ENCODE results near the gene NEK6.

Gene NEK6

DNA sequence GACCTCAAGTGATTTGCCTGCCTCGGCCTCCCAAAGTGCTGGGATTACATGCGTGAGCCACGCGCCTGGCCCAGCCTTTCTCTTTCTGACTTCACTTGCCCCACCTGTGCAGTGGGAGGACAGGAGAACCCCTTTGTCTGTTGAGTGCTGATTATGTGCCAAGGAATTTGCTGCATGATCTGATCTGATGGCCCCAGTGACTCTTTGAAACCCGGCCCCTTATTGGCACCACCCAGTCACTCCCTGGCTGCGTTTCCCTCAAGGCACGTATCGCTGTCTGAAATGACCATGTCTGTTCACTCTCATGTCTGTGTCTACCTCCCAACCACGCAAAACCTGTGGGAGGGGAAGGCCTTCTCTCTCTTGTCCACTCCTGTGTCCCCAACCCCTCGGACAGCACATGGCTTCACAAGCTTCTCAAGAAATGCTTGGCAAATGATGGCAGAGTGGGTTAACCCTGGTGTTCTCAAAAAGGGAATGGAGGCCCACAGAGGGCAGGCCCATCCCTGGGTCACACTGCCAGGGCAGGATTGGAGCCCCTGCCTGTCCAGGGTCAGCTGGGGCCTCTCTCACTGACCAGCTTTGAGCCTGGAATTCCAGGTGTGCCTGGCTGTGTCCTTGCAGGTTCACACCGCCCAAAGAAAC lies 21.9 kb downstream of the NEK6 start:
- DNase-seq (ENCODE audit: low spot score), result no peak

DNA sequence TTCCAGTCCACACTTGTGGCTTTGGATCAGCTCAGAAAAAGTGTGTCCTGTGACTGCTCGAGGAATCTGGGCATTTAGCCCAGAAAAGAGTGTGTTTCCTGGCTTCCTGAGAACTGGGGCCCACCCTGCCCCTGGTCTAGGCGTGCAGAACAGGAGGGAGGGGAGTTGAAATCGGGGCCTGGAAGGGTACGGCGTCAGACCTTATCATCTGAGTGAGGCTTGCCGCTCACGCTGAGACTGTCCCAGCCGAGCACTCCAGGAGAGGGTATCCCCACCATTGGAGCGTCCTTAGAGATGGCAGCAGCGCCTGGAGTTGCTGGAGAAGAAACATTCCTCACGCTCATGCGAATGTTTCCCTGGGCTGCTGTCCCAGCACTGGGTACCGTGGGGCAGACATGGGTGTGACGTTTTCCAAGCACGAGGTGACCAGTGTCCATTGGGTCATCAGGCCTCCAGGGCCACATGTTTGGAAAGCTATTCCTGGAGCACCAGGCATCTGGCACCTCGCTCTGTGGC lies 22.5 kb downstream of the NEK6 start:
- no peak for DNase-seq (ENCODE audit: low spot score)

DNA sequence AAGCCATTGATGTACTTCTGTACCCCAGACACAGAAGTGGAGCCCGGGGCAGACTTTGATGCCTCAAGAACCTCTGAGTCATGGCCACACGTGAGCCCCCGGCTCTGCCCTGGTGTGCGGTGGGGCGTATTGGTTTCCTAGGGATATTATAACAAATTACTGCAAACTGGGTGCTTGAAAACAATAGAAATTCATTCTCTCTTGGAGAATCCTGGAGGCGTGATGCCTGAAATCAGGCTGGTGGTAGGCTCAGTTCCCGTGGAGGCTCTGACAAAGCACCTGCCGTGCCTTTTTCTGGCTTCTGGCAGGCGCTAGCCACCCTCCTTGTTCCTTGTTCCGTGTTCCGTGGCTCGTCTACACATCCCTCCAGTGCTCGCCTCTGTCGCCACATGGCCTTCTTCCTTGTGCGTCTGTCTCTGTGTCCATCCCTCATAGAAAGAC lies 24.2 kb downstream of the NEK6 start:
- no peak for DNase-seq (ENCODE audit: low spot score)

DNA sequence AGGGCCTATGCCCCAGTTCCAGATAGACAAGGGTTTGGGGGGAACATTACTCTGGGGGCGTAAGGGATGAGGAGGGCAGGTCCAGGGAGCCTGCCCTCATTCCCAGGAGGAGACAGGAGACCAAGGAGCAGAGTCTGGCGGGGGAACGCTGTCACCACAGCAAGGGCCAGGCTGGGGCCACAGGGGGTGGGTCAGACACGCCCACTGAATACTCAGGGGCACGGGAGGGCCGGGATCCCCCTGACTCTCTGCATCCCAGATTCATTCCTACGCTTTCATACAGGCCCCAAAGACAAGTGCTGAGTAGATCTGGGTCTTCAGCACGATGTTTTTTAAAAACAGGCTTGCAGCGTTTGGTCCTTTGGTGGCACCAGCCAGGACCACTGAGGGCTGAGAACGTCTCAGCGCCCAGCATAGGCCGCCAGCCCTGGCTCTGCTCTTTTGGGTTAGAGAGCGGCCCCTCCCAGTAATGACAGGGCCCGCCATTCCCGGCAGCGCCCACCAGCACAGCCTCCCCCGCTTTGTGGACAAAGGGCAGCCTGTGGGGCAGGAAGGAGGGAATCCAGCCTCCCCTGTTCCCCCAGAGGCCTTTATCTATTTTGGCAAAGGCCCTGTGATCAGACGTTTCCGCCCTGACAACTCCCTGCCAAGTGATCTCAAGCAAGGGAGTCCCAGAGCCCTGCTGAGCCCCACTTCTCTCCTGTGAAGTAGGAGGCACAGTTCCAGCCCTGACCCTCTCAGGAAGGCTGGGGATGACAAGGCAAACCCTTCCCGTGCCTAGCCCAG lies 24.9 kb downstream of the NEK6 start:
- DNase-seq (ENCODE audit: low spot score), result peak; percentile 78

DNA sequence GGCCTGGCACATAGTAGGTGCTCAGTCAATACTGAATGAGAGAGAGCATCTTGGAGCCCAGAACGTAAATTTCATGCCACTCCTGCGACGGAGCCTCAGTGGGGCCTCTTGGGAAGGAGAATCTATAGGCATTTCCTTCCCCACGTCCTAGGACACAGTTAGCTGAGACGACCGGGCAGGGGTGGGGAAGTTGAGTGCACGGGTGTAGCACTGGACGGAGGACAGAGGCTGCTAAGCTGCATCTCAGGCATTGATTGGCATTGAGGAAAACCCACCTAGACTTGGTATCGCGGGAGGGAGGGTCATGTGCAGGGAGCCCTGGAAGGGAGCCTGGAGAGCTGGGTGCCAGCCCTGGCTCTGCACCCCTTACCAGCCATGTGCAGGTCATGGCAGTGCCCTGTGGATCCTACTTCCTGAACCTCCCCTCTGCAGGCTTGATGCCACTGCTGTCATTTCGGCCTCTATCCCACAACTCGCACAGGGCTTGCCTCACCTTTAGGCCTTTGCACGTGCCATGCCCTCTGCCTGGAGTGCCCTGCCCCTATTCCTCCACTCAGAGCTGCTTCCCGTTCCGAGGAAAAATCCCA lies 25.6 kb downstream of the NEK6 start:
- no peak for DNase-seq (ENCODE audit: low spot score)

DNA sequence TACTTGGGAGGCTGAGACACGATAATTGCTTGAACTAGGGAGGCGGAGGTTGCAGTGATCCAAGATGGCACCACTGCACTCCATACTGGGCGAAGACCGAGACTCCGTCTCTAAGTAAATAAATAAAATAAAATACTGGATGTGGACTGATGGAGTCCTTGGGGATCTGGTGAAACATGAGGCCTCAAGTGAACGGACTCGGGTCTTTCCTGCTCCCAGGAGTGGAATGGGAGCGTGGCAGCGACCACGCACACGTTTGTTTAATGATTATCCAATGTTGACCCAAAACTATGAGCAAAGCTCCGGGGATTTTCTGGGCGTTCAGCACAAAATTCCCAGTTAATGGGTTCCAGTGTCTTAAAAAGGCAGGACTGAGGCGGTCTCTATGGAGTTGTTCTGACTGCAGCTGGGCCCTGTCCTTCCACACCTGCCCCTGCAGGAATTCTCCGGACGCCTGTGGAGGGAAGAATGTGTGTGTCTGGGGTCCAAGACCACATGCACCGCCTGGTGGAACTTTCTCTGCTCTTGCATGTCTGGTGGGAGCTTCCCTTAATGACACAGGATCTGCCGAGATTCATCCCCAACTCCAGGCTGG lies 26.6 kb downstream of the NEK6 start:
- no peak for DNase-seq (ENCODE audit: low spot score)

DNA sequence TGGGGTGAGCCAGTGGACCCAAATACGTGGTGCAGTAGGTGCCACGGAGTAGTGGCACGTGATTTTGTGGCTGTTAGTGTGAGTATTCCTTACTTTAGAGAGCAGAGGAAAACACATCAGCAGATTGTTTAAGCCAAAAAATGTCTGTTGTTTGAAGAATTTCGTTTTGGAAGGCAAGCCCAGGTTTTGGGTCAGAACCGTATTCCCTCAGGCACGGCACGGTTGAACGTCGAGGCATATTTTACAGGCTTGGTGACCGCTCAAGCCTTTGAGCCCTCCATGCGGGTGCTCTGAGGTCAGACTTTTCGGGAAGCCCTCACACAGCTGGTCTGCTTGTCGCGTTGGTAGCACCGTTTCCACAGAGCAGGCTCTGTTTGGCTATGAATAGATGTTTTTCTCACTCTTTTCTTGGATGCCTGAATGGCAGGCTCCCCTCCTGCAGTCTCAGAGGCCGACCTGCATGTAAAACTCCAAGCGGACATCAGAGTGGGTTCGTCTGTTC lies 27.2 kb downstream of the NEK6 start:
- DNase-seq (ENCODE audit: low spot score), result peak; percentile 63

DNA sequence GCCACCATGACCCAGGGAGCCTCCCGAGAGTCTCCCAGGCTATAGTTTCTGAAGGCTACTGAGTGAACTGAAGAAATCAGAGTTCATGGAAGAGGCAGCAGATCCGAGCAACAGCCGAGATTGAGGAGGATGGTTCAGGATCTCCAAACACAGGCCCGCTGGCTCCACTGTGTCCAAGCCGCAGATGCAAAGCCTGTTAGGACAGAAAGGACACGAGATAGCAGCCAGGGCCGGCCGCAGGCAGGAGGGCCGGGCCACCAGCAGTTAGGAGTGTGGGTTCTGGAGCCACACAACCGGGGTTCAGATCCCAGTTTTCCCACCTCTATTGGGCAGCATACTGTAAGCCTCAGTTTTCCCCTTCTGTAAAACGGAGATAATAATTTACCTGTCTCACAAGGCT lies 27.7 kb downstream of the NEK6 start:
- DNase-seq (ENCODE audit: low spot score), result no peak

DNA sequence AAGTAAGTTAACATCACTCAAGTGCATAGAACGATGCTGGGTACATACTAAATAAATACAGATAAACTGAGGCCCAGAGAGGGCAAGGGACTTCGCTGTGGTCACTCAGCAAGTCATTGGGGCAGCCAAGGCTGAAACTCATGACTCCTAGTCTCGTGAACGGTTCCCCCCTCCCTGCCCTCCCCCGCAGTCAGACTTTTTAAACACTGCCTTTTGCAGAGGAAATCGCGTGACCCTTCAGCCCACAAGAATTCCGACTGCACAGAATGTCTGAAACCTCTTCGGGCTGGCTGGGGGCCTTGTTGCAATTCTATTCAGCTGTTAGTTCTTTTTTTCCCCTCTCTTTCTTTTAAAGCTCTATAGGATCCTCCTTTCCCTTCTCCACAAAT lies 28.1 kb downstream of the NEK6 start:
- DNase-seq (ENCODE audit: low spot score), result peak; percentile 96

DNA sequence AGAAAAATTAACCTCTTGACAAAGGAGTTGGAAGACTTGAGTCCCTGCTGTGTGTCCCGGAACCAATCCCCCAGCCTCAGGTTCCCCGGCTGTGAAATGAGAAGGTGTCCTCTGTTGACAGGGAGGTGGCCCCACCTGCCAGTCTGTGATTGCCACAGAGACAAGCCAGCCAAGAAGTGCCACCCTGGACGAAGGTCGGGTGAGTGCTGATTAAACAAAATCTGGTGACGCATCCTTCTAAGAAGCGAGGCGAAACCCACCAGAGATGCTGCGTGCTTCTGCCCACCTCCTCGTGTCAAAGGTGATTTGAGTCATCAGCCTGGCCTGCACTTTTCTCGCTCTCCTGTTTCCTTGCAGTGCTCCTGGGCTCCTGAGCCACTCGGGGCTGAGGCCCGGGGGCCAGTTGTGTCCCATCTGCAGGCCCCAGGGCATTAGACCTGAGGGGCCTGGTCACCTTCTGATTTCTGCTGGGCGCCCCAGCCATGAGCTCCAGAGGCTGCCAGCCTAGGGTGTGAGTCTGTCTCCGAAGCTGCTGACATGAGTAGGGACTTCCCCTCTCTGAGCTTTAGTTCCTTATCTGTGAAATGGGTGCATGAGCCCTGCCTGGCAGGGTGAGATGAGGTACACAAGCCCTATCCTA lies 28.7 kb downstream of the NEK6 start:
- DNase-seq (ENCODE audit: low spot score), result peak; percentile 63

DNA sequence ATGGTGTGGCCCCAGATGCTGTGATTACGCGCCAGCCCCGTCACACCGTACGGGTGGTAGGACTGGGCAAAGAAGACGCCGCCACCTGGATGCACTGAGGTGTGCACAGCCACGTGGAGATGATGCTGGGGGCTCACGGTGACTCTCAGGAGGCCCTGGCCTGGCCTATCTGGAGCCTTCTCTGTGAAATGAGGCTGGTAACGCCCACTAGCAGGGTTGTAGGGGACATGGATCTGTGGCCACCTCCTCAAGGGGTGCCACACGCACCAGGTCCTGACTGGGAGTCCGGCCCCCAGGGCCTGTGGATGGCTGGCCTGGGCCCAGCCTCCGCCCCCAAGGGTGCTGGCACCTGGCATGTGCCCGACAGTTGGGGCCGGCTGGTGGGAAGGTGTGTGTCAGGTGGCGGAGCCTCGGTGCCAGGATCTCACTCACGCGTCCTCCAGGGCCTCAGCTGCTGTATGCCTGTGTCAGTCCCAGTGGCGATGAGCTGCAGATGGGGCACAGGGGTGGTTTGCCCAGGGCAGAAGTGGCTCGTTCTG lies 32.4 kb downstream of the NEK6 start:
- DNase-seq (ENCODE audit: low spot score), result no peak

DNA sequence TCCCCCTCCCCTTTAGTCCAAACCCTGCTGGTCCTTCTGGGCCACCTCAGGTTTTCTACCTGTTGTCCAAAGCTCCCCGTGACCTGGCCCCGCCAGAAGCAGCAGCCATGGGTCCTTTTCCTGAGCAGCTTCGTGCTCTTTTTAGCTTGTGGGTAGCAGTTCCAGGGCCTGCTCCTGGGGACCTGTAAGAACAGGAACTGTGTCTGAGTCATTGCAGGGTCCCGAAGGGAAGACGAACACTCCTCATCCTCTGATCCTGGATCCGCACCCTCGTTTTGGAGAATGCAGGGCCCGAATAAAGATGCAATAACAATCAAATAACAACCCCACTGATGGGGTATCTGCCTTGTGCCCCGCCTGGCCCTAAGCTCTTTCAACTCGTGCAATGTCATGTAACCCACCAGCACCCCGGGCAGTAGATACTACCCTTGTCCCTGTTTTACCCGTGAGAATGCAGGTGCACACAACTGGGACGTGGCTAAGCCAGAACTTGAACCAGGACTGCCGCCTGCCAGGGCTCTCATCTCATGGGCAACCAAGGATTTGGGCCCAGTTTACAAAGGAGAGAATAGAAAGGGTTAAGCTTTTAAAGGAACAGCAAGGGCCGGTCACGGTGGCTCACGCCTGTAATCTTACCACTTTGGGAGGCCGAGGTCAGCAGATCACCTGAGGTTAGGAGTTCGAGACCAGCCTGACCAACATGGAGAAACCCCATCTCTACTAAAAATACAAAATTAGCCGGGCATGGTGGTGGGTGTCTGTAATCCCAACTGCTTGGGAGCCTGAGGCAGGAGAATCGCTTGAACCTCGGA lies 33.2 kb downstream of the NEK6 start:
- no peak for DNase-seq (ENCODE audit: low spot score)

DNA sequence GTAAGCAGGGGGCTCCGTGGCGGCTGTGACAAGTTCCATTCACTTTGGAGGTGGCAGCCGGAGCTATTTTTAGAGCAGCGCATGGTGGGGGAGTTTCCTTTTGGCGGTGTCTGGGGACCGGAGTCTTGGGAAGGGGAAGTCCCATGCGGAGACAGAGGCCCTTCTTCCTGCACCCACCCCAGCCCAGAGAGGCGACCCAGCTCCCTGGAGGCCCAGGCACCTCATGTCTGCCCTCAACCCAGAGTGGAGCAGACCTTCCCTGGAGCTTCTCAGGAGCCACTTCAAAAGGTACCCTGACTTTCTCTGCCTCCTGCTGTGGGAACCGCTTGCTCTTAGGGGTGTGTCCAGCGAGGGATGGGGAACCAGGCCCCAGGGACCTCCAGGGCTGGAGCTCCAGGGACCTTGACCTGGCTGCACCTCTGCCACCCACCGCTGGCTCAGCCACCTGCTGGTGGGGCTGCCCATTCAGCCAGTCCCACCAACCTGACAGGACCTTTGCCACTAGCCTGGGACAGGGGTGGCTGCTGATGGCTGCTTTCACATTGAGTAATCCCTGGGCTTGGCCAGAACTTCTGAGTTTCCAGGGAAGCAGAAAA lies 34.1 kb downstream of the NEK6 start:
- no peak for DNase-seq (ENCODE audit: low spot score)

DNA sequence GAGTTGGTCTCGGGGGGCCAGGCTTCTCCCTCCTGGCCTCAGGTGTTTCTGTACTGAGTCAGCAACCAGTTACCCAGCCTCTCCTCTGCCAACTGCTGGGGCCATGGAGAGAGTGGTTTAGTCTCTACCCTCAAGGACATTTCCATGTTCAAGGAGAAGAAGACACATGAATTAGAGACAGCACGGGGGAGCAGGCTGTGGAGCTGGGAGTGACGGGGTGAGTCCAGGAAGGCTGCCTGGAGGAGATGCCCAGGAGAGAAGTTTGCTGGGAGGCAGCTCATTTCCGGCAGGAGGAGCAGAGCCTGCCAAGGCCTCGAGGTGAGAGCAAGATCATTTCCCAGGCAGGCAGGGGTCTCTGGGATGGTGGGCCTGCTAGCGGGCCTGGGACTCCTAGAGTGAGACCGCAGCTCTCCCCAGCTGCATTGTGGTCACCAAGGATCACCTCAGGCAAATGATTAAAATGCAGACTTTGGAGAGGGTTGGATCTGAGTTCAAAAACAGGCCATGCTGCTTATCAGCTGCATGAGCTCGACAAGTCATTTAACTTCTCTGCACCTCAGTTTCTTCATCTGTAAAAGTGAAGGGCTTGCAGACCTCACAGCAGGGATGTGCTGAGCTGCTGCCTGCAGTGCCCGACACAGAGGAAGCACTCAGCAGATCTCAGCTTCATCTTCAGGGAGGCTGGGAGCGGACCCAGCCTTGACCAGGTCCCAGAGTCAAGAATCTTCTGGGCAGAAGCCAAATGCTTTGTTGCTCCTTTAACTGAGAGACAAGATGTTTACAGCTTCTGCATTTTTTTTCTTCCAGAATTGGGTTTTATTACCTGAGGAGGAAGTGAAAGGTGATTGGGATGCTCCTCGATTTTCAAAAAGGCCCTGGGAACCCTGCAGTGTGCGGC lies 35.2 kb downstream of the NEK6 start:
- no peak for DNase-seq (ENCODE audit: low spot score)

DNA sequence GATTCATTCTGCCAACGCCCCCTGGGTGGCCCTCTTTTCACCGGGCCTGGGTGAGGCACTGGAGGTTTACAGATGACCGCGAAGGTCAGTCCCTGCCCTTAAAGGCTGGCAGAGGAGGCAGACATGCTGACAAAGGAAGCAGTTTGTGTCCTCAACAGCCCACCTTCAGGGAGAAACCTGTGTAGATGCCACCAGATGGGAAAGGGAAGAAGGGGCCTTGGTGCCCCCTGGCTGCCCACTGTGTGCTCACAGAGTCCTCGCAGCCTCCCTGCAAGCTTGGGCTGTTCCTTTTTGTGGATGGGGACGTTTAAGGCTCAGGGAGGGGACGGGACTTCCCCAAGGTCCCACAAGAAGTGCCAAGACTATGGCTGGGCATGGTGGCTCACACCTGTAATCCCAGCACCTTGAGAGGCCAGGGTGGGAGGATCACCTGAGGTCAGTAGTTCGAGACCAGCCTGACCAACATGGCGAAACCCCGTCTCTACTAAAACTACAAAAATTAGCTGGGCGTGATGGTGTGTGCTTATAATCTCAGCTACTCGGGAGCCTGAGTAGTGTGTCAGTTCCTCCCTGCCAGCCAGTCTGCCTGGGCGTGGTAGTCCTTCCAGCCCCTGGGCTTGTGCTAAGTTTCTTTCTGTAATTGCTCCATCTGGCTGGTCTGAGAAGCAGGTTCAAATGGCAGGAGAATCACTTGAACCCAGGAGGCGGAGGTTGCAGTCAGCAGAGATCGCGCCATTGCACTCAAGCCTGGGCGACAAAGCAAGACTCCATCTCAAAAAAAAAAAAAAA lies 36.2 kb downstream of the NEK6 start:
- DNase-seq (ENCODE audit: low spot score), result no peak

DNA sequence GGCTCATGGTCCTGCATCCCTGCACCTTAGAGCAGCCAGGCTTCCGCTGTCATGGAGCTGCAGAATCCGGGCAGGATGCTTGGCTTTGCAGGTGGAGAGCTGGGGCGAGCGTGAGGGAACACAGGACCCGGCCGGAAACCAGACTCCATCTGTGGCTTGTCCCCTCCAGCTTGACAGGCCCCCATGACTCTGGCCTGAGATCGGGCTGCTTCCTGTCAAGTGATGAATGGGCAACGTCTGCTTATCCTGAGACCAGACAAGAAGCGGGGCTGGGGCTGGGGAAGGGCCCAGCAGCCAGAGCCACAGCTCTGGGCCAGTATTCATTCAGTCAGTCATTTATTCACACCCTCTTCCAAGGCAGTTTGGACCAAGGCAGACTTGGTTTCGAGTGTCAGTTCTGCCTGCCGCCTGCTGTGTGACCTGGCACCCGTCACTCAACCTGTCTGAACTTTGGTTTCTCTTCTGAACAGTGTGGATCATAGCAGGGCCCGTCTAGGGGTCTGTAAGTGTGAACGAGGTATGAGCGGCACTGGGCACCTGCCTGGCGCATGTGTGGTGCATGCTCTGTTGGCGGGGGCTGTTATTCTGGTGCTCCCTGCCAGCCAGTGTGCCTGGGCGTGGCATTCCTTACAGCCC lies 37.5 kb downstream of the NEK6 start:
- no peak for DNase-seq (ENCODE audit: low spot score)

DNA sequence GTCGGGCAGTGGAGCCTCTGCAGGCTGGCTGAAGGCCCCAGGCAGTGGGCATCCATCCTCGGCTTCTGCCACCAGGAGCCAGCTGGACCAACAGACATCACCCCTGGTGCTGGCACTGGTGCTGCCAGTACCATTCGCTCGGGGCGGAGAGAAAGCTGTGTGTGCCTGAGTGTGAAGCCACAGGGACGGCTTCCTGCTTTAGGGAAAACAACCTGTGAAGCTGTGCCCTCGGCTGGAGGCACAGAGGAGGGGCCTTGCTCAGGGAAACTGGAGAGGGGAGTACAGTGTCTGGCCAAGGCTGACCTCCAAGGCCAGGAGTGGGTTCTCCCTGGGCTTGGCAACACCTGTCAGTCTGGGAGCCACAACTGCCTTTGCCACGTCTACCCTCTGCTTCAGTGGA lies 38.3 kb downstream of the NEK6 start:
- no peak for DNase-seq (ENCODE audit: low spot score)
